ENCODE results near the gene MUTYH.

Gene MUTYH

GRCh38 chr1:45348966-45349677 lies 8.9 kb upstream of the MUTYH start:
- no peak for DNase-seq (ENCODE audit: low read depth in 3 of 3, low spot score in 1 of 3)

- no peak for DNase-seq (ENCODE audit: low read depth in 3 of 3, low spot score in 1 of 3)
These were observed 8.3 kb upstream of the MUTYH start for GRCh38 chr1:45348609-45348965.

DNA sequence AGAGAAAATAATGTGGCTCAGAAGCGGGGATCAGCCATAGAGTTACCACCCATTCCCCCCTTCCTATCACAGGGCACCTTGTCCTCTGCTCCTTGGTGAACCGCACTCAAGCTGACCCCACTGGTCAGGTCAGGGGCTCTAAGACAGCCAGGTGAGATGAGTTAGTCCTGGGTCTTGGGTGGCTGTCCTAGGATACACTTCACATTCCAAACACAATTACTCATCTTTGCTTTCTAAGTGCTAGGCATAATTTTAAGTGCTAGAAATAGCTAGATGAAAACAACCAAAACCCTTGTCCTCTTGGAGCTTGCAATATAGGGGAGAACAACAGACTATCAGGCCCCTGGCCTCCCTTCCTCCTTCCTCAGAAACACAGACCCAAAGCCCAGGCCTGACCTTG lies 7.8 kb upstream of the MUTYH start:
- DNase-seq (ENCODE audit: low read depth in 3 of 3, low spot score in 1 of 3) = no peak

DNA sequence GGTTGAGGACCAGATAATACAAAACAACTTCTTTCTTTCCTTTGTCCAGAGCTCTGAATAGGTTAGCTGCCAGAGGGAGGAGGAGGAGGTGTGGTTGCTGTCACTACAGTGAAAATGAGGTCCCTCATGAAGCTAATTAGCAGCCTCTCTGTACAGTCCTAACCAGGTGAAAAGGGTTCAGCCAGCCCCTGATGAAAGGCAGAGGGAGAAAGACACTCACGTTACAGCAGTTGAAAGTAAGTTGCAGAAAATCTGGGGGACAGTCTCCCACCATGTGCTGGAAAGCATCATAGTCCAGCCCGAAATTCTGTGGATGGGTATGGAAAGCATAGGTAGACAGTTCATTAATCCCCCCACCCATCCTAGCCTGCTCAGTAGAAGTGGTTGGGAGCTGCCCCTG lies 6.2 kb upstream of the MUTYH start:
- DNase-seq (ENCODE audit: low read depth in 3 of 3, low spot score in 1 of 3) = no peak

DNA sequence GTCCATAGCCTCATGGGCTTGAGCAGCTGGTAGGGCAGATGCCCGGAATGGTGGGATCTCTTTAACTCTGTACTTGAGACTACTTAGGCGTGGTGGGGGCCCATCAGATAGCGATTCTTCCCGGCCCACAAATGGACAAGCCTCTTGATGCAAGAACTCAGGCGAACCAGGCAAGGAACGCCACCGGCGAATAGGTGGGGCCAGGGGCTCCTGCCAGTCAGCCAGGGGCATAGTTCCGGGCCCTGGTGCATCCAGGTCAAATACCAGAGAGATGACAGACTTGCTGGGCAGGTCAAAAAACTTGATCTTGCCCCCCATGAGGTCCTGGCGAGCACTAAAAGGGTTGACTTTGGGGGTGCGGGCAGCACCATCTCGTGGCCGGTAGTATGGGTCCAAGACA lies 4.8 kb upstream of the MUTYH start:
- DNase-seq (ENCODE audit: low read depth in 3 of 3, low spot score in 1 of 3) = no peak

GRCh38 chr1:45344499-45344898 lies 4.3 kb upstream of the MUTYH start:
- DNase-seq (ENCODE audit: low read depth in 3 of 3, low spot score in 1 of 3) = no peak

GRCh38 chr1:45340816-45341466 lies 701 bp upstream of the MUTYH start:
- DNase-seq (ENCODE audit: low read depth in 3 of 3, low spot score in 1 of 3) = no peak

DNA sequence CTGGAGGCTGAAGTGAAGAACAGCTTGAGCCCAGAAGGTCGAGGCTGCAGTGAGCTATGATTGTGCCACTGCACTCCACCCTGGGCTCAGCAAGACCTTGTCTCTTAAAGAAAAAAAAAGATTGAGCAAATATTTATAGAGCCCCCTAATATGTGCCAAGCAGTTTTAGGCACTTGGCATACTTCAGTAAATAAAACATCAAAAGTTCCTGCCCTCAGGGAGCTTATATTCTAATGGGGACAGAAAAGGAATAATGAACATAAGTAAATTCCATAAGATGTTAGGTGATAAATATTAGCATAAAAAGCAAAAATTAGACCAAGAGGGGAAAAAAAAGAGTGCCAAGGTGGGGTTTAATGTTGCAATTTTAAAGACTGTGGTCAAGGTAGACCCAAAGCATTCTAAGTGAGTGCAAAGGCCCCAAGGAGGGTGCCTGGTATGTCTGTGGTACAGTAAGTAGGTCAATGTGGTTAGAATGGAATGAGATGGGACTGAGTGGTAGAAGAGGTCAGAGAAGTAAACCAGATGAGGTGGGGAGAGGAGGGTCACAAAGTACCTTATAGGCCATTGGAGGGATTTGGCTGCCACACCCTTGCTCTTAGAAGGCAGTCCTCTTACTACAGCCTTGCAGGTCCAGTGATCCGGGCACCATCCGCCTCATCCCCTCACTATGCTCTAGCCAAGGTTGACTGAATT lies 2.5 kb downstream of the MUTYH start:
- no peak for DNase-seq (ENCODE audit: low read depth in 3 of 3, low spot score in 1 of 3)

DNA sequence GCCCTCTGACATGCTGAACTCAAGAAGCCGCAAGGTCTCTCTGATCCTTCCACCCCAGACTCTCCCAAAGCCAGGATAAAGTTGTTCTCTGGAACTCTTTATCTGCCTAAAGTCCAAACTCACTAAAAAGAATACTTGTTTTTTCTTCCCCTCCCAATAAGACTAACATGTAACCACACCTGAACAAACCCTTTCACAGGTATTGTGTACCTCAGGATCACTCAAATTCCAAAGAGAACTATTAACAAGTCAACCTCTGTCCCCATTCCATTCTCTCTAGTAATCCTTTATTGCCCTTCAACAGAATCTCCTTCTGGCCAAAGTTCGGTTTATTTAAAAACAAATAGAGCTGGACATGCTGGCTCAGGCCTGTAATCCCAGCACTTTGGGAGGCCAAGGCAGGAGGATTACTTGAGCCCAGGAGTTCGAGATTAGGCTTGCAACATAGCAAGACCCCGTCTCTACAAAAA lies 4.3 kb downstream of the MUTYH start:
- no peak for DNase-seq (ENCODE audit: low read depth in 3 of 3, low spot score in 1 of 3)

DNA sequence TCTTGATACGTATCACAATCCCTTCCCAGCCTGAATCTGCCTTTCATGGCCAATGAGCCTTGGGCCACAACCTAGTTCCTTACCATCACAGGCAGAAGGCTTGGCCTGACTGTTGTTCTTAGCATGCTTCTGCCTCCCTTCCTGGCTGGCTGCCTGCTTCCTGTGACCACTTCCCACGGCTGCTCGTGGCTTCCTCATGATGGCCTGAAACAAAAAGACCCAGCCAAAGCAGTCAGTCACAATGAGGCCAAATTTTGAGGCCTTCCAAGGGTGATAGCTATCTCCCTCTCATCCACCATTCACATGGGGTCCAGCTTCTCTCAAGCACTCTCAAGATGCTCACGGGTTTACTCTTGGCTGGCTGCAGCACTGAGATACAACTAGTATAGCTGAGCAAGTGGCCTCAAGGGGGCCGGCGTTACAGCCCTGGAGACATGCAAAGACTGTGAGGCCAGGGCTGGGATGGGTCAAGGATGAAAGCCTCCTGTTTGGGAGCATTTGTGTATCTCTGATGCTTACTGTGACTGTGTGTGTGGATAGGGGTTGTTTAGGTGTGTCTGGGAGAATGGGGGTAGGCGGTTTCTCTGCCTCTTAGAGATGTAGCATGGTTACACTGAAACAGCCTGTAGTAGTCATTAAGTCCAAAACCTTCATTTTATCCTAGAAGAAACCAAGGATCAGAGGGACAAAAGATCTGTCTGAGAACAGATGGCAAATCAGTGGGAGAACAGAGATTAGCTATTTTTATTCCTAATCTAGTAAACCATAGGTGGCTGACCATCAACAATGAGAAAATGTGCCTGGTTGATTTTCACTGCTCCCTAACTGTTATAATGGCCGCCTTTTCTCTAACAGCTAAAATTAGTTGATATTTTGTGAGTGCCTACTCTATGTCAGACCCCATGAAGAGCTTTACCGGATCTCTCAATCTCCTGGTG lies 5.7 kb downstream of the MUTYH start:
- DNase-seq (ENCODE audit: low read depth in 3 of 3, low spot score in 1 of 3) = no peak

DNA sequence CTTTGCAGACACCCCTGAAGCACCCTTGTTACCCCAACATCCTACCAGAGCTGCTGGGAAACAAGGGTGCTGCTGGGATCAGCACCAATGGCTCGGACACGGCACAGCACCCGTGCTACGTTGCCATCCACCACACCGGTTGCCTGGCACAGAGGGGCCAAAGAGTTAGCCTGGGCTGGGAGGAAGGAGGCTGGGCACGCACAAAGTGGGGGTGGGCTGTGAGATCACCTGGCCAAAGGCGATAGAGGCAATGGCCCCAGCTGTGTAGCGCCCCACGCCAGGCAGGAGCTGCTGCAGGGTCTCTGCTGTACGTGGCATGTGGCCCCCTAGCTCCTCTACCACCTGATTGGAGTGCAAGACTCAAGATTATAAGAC lies 7.9 kb downstream of the MUTYH start:
- DNase-seq (ENCODE audit: low read depth in 3 of 3, low spot score in 1 of 3) = no peak

DNA sequence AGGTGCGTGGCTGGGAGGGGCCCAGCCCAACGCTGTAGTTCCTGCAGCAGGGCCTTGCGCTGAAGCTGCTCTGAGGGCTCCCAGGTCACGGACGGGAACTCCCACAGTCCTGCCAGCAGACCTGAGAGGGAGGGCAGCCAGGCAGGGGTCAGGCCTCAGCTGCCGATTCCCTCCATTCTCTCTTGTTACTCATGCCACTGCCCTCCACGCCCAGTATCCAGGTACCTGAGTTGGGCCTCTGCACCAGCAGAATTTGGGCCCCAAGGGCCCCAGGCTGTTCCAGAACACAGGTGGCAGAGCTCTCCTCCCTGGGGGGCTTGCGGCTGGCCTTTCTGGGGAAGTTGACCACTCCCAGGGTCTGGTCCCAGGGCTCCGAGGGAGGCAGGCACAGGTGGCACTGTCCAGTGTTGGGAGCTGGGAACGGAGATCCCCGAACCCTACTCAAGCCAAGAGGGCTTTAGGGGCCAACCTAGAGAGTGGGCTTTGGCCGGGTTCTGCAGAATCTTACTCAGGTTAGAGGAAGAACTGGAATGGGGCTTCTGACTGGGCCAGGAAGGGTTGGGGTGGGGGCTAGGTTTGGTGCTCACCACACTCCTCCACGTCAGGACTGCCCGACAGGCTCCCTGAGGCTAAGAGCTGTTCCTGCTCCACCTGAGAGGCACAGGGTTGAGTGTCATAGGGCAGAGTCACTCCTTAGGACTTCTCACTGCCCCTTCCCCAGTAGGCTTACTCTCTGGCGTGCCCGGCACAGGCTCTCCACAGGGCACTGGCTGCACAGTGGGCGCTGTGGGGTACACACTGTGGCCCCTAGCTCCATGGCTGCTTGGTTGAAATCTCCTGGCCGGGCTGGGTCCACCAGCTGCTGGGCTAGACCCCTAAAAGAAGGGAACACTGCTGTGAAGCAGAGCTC lies 8.5 kb downstream of the MUTYH start:
- no peak for DNase-seq (ENCODE audit: low read depth in 3 of 3, low spot score in 1 of 3)

- no peak for DNase-seq (ENCODE audit: low read depth in 3 of 3, low spot score in 1 of 3)
These were observed 10.8 kb downstream of the MUTYH start for GRCh38 chr1:45329445-45329844.

DNA sequence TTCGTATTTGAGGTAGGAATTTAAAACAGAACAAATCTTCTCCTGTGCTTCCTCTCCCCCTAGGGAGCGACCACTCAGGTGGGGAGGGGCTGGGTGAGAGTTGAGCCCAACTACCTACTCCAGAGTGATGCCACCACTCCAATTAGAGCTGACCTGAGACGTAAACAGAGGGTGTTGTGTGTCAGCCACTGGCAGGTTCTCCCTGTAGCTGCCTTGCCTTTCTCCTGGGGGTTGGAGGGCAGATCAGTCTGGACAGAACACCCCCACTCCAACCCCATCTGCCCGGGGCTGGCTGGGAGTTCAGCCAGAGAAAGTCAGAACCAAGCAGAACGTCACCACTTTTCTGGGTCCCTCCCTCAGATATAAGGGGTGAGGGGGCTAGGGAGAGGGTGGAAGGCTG lies 11.6 kb downstream of the MUTYH start:
- DNase-seq (ENCODE audit: low read depth in 3 of 3, low spot score in 1 of 3) = no peak

GRCh38 chr1:45327644-45328515 lies 12.4 kb downstream of the MUTYH start:
- DNase-seq (ENCODE audit: low read depth in 3 of 3, low spot score in 1 of 3) = no peak

- DNase-seq (ENCODE audit: low read depth in 3 of 3, low spot score in 1 of 3) = peak in 1 of 3 donors; percentile 68
These were observed 13.3 kb downstream of the MUTYH start, which contains the start of gene HPDL for GRCh38 chr1:45326627-45327623. Gene HPDL, plus strand, starts transcription at chr1:45326895. Its CDS starts 254 bp downstream, at chr1:45327149.

DNA sequence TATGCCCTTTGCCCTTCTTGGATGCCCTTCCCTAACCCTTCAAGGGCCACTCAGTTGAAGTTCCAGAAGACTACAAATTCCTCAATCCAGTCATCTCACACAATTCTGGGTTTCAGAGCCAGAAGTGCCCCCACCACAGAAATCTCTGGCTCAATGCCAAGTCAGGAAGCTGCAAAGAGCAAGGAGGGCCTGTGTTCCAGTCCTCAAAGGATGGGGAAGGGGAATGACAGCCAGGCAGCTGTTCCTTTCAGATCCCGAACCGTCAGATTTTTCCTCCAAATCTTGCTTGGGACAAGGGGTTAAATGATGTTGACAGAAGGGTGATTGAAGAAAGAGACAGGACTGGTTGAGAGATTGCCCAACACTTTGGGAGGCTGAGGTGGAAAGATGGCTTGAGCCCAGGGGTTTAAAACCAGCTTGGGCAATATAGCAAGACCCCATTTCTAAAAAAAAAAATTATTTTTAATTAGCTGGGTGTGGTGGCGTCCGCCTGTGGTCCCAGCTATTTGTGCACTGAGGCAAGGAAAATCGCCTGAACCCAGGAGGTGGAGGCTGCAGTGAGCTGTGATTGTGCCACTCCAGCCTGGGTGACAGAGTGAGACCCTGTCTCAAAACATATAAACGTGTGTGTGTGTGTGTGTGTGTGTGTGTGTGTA lies 14.3 kb downstream of the MUTYH start:
- DNase-seq (ENCODE audit: low read depth in 3 of 3, low spot score in 1 of 3) = no peak

Measured in stimulated activated CD4-positive, alpha-beta T cell treated with anti-CD3 and anti-CD28 coated beads, TNF-alpha, amount 100 ng/mL, for 1 hour (primary cell).